Colonic mucosa (tissue), 4 donors: ENCODE measurements around the gene SEMA5A. TPM values are rescaled to one million over a fixed set of nuclear protein-coding genes. Genes with fewer than 3 reads are reported as not detected.
A peak's percentile ranks its signal among the peaks of the same experiment; 100 is the strongest.

ENCODE experiments used
- DNase-seq: peaks from one replicate; pipeline ENCODE4 v3.0.0-alpha.2; 2020
- H3K27ac ChIP-seq: fragments of 200-600 bp; one replicate; pipeline ENCODE4 v1.8.0; 2021
- H3K27me3 ChIP-seq: fragments of 200-600 bp; one replicate; pipeline ENCODE4 v1.8.0; 2021
- H3K36me3 ChIP-seq: fragments of 200-600 bp; one replicate; pipeline ENCODE4 v1.8.0; 2021
- H3K4me1 ChIP-seq: fragments of 200-600 bp; one replicate; pipeline ENCODE4 v1.8.0; 2021; ENCODE audit warnings: mild to moderate bottlenecking
- H3K4me3 ChIP-seq: fragments of 200-600 bp; one replicate; pipeline ENCODE4 v1.8.0; 2021
- H3K9ac ChIP-seq, 2 donors: one replicate each; pipeline ENCODE4 v1.7.0; 2013; ENCODE audit warnings: control low read depth in 2 of 2, low read depth in 2 of 2, low read length in 2 of 2
- H3K9me3 ChIP-seq: fragments of 200-600 bp; one replicate; pipeline ENCODE4 v1.8.0; 2021
- intact Hi-C: fragments of 100-400 bp; cut with DNase I; formaldehyde crosslinking; loops from one replicate; pipeline ENCODE4 v1.14.1; 2022
- total RNA-seq, 2 donors: library from RNA; stranded (reverse); fragmentation: NEBNext Ultra II Directional in 1 of 2; extraction: Animal tissue kit (Norgen Biotek cat#: 25700) in 1 of 2; gene quantifications; one replicate each; pipeline ENCODE4 v1.2.1, GENCODE V29; 2021
- TF ChIP-seq, protein P1 (sequence below): fragments of 200-600 bp; IDR thresholded peaks from one replicate; pipeline ENCODE4 v1.8.0; 2022; ENCODE audit warnings: antibody characterized with exemption, mild to moderate bottlenecking
- donor health status: healthy.
- donor health status: DM: no; HTN: no; CAD: no.
- donor health status: DM: no; HTN: no; CAD: no.

The SEMA5A gene
- total RNA-seq, 2 donors from 2014 or later, result 23.3 to 32.7 TPM

DNA sequence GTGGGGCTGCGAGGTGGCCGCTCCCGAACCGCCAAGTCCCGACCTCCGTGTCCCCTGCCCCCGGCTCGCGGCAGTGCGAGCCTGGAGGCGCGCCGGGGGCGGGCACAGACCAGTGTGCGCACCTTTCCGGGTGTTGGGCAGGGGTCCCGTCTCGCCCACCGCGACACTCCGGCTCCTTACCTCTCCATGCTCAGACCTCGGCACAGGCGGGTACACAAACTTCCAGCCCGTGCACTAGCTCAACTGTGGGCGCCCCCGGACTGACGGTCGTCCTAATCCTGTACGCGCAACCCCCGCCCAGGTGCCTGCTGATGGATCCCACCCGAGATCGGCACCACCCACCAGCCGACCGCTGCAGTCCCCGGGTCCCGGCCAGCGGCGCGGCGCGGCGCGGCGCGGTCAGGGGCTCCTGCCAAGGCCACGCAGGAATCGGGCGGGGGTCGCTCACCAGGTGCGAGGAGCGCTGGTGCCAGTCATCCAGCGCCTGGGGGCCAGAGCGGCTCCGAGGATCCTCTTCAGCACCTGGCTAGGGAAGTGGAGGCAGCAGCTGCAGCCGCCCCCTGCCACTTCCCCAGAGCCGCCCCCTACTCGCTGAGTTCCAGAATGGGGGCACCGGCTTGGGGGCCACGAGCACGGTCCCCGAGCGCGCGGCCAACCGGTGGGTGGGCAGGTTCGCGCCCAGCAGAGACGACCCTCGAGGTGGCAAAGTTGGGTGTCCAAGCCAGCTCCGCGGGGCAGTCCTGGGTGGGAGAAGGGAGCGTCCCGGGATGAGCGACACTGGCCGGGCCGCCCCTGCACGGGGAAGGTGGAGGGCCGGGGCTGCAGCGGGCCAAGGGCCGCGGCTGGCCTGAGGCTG, 511 bp downstream of the SEMA5A start:
- Histone ChIP-seq H3K4me1 (no peaks in the 10 kb centered on the region), H3K27ac (peak overlapping the region; percentile 62), H3K27me3 (no peaks in the 10 kb centered on the region), H3K9me3 (no peaks in the 10 kb centered on the region), H3K36me3 (no peaks in the 10 kb centered on the region), H3K4me3 (peak overlapping the region; percentile 60), H3K9ac (peak overlapping the region; percentile 89 to 91)
- TF ChIP-seq, protein P1, sequence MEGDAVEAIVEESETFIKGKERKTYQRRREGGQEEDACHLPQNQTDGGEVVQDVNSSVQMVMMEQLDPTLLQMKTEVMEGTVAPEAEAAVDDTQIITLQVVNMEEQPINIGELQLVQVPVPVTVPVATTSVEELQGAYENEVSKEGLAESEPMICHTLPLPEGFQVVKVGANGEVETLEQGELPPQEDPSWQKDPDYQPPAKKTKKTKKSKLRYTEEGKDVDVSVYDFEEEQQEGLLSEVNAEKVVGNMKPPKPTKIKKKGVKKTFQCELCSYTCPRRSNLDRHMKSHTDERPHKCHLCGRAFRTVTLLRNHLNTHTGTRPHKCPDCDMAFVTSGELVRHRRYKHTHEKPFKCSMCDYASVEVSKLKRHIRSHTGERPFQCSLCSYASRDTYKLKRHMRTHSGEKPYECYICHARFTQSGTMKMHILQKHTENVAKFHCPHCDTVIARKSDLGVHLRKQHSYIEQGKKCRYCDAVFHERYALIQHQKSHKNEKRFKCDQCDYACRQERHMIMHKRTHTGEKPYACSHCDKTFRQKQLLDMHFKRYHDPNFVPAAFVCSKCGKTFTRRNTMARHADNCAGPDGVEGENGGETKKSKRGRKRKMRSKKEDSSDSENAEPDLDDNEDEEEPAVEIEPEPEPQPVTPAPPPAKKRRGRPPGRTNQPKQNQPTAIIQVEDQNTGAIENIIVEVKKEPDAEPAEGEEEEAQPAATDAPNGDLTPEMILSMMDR, result no peak
- intact Hi-C loops, result no loop called here
- peak; percentile 50 for DNase-seq

DNA sequence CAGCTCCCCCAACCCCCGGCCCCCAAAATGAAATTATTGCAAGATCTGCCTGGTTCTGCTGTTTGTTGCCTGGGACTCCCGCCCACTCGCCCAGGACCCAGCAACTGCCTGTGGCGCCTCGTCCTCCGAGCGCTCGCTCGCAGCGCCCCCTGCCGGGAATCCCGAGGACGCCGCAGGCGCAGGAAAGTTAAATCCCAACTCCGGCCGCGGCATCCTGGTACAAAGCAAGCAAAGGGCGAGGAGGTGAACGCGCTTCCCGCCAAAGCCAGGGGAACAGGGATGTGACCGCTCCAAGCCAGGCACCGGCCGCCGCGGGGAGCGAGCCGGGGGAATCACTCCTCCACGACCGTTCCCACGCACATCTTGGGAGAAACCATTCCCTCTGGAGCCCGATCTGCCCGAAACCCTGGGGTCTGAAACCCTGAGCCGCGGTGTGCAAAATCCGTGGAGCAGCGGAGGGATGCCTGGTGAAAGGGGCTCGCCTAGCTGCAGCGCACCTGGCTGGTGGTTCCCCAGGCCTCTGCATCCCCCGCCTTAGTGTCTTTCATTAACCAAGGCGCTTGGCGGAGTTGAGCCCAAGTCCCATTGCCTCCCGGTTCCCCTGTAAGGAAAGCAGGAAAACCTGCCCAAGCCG, 1.3 kb downstream of the SEMA5A start:
- no peaks in the 10 kb centered on the region for H3K27me3 ChIP-seq
- no peaks in the 10 kb centered on the region for H3K9me3 ChIP-seq
- DNase-seq, result peak; percentile 92
- peak overlapping the region; percentile 89 to 91 for H3K9ac ChIP-seq
- no peaks in the 10 kb centered on the region for H3K4me1 ChIP-seq
- intact Hi-C loops, result loop anchor here (5.0 kb wide), 1 partner anchor 182 kb away; no protein-coding TSS in a partner anchor
- TF ChIP-seq, protein P1, result peak; percentile 73
- peak overlapping the region; percentile 60 for H3K4me3 ChIP-seq
- H3K36me3 ChIP-seq, result no peaks in the 10 kb centered on the region
- H3K27ac ChIP-seq, result peak overlapping the region; percentile 62

DNA sequence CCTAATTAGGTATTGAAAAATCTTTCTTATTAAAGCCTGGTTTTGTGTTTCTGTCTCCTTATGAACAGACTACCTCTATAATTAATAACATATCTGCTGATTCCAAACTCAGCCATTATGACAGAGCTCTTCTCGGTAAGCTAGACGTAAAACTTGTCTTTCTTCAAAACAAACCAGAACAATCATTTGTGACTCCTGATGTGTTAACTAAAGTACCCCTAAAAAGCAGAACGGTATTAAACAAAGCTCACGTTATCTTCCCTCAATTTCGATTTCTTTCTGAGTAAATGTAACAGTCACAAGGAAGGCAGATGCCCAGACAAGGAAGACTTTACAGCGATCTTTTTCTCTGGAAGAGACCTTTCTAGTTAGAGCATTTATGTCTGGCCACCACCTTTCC, 1.8 kb downstream of the SEMA5A start:
- Histone ChIP-seq H3K9me3 (no peaks in the 10 kb centered on the region), H3K9ac (peak overlapping the region in 1 of 2 donors; percentile 91), H3K27me3 (no peaks in the 10 kb centered on the region), H3K36me3 (no peaks in the 10 kb centered on the region), H3K27ac (peak overlapping the region; percentile 62), H3K4me1 (no peaks in the 10 kb centered on the region), H3K4me3 (peak overlapping the region; percentile 60)
- DNase-seq, result no peak
- intact Hi-C loops, result loop anchor here (5.0 kb wide), 1 partner anchor 182 kb away; no protein-coding TSS in a partner anchor
- TF ChIP-seq, protein P1, result no peak

DNA sequence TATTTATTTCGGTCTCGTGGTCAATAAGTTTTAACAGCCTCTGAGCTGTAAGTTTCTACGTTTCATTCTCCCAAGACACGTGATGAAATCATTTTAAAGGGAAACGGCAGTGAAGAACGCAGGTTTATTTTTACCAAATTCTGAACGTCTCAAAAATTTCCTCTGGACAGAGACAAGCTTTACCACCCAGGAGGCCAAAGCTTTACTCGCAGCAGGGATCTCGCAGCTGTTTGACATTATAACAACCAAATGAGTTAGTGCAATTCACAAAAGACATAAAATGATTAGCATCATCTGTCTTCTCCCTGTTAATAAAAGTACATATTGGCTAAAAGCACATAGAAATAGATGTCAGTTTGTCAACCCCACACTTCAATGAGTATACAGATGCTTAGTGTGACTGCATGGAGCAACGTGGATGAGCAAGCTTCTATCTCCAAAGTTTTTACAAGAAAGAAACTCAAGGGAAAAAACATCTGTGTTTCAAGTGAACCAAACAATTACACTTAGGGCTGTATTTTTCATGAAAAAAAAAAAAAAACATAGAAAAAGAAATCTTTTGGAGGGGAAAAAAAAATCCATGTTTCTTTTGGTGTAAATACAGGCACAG, 2.5 kb downstream of the SEMA5A start:
- H3K4me3 ChIP-seq, result no peak overlapping the region
- no peak overlapping the region for H3K9ac ChIP-seq
- no peaks in the 10 kb centered on the region for H3K27me3 ChIP-seq
- H3K27ac ChIP-seq, result peak overlapping the region; percentile 62
- no peaks in the 10 kb centered on the region for H3K9me3 ChIP-seq
- H3K36me3 ChIP-seq, result no peaks in the 10 kb centered on the region
- intact Hi-C loops, result loop anchor here (5.0 kb wide), 1 partner anchor 181 kb away; no protein-coding TSS in a partner anchor
- no peaks in the 10 kb centered on the region for H3K4me1 ChIP-seq
- TF ChIP-seq, protein P1, result no peak
- DNase-seq, result no peak

DNA sequence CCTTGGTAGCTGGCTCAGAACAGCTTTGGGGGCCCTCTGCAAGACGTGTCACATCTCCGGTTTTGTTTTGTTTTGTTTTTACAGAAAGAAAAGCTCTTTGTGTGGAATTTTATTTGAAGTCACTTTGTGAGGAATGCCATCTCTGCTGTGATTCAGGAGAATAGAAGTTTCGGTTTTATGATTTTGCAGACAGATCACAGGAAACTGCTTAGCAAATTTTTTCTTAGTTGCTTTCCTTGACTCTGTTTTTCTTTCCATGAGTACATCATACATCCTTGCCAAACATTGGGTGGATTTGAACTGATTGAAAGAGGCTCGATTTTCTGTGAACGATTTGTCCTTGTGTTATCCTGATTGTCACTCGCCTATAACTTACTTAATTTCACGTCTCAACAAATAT, 5.1 kb downstream of the SEMA5A start:
- peak overlapping the region in 1 of 2 donors; percentile 18 for H3K9ac ChIP-seq

More for the DNA sequence above, 5.1 kb downstream of the SEMA5A start:
- Histone ChIP-seq H3K4me1 (no peaks in the 10 kb centered on the region), H3K36me3 (no peaks in the 10 kb centered on the region), H3K27me3 (no peaks in the 10 kb centered on the region), H3K4me3 (no peak overlapping the region), H3K9me3 (no peaks in the 10 kb centered on the region), H3K27ac (no peak overlapping the region)
- TF ChIP-seq, protein P1, result no peak
- DNase-seq, result no peak
- intact Hi-C loops, result loop anchor here (5.0 kb wide), 1 partner anchor 178 kb away; no protein-coding TSS in a partner anchor
